GM19043 (cell line): Measurements from ENCODE around the gene SPIN2A.
"Not testable (repeated sequence)": the region's sequence is repeated elsewhere in the genome, so short reads cannot be mapped to it uniquely, and the experiment has no call there.

ENCODE experiments used
- ATAC-seq: cut with Tn5 transposase; IDR thresholded peaks from one replicate; pipeline ENCODE4 v1.9.1; 2021; ENCODE audit warnings: low read depth; ENCODE audit not compliant: unreplicated experiment

SPIN2A gene

DNA sequence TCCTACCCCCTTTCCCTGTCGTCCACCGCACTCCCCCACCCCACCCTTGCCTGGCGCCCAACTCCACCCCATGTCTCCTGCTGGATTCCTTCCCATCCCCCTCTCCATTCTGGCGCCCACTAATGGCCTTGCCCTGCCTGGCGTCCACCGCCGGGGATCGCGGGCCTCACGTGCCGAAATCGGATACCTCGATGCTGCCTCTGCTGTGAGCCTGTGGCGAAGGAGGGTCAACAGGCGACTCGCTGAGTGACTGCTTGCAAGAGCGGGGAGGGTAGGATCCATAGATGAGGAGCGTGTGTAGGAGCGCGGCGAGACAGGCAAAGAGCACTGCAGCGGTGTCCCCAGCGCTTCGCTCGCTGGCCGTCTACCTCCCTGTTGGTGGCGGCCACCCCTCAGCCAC is at the start of gene SPIN2A:
TSS of gene SPIN2A (minus strand) at position 325 of the 400 bp plus-strand sequence. CDS start 800 bp downstream, outside the sequence.
- ATAC-seq = not testable (repeated sequence)

DNA sequence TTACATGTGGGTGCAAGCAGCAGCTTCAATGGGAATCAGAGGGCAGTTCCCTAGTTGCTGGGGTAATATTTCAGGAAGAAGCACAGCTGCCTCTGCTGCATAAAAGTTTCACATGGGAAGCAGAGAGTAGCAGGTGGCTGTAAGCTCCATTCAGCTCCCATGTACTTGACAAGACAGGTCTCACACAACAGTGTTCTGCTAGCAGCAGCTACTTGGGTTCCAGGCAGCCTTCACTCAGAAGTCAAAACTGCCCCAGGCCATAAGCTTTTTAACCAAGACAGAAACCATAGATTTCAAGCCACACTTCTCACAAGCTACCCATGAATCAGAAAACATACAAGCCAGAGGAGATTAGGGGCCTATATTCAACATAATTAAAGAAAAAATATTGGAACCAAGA is 41.4 kb upstream of the SPIN2A start:
- ATAC-seq = no peak

DNA sequence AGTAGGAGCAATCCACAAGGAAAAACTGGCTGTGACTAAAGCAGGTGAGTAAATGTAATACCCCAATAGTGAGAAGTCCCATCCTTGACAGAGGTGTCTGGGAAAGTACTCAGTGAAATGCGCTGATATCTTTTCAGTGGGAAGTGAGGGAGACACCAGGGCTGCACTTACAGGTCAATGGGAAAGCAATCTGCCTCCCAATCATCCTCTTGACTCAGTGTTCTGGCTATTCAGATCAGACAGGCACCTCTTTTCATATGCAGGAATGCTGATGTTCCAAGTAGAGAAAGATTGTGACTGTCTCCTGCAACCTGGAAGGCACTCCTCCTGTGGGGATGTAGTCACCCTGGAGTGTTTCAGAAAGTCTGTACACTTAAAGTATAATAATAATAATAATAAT is 39.9 kb upstream of the SPIN2A start:
- no peak for ATAC-seq

DNA sequence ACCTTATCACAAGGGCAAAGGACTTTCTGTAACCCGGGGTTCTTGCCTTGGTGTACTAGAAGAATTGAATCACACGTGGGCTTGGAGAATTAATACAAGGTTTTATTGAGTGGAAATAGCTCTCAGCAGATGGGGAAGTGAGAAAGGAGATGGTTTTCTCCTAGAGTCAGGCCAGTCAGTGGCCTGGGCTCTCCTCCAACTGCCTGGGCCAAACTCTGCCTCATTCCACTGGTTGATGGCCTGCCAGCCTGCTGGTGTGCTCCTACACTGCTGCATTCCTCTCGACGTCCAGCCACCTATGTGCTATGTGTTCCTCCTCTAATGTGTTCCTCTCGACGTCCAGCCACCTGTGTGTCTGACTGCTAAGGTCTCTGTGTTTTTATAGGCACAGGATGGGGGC is 35.3 kb upstream of the SPIN2A start:
- no peak for ATAC-seq

DNA sequence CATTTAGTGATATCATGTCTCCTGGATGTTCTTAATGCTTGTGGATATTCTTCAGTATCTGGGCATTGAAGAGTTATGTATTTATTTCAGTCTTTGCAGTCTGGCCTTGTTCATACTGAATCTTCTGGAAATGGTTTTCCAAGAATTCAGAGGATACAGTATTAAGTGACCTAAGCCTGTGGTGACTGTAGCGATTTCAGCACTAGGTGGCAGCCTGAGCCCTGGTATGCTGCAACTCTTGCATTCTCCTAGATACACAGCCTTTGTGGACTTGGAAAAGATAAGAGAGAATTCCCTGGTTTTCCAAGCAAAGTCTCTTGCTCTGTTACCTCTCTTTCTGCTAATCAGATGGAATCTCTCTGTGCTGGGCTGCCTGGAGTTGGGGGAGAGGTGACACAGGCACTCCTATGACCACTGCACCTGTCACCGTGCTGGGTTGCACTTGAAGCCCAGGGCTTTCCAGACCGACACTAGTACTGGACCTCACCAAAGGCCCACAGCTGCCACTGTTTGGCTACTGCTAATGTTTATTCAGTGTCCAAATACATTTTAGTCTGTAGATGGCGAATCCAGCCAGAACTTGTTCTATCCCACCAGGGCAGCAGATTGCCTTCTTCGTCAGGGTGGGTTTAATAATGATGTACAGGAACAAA is 19.3 kb upstream of the SPIN2A start:
- no peak for ATAC-seq

DNA sequence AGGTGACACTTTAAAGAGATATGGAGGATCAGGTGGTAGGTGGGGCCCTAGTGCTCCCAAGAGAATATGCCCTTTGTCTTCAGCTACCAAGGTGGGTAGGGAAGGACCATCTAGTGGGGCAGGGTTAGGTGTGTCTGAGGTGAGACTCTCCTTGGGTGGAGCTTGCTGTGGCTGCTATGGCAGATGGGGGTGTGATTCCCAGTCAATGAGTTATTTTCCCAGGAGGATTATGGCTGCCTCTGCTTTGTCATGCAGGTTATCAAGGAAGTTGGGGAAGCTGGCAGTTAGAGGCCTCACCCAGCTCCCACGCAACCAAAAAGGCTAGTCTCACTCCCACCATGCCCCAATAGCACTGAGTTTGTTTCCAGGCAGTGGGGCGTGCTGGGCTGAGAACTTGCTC is 18.0 kb upstream of the SPIN2A start:
- ATAC-seq = no peak

DNA sequence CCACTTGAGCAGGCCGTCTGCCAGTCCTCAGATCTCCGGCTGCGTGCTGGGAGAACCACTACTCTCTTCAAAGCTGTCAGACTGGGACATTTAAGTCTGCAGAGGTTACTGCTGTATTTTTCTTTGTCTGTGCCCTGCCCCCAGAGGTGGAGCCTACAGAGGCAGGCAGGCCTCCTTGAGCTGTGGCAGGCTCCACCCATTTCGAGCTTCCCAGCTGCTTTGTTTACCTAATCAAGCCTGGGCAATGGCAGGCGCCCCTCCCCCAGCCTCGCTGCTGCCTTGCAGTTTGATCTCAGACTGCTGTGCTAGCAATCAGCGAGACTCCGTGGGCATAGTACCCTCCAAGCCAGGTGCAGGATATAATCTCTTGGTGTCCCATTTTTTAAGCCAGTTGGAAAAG is 15.0 kb upstream of the SPIN2A start:
- not testable (repeated sequence) for ATAC-seq

- ATAC-seq = no peak
These were observed 1.5 kb upstream of the SPIN2A start for GRCh38 chrX:57138674-57139073.

GRCh38 chrX:57137501-57137900 is 304 bp upstream of the SPIN2A start:
- no peak for ATAC-seq

- not testable (repeated sequence) for ATAC-seq
These were observed 608 bp downstream of the SPIN2A start for GRCh38 chrX:57136589-57136988.

- ATAC-seq = no peak
These were observed 1.9 kb downstream of the SPIN2A start for GRCh38 chrX:57135287-57135686.

DNA sequence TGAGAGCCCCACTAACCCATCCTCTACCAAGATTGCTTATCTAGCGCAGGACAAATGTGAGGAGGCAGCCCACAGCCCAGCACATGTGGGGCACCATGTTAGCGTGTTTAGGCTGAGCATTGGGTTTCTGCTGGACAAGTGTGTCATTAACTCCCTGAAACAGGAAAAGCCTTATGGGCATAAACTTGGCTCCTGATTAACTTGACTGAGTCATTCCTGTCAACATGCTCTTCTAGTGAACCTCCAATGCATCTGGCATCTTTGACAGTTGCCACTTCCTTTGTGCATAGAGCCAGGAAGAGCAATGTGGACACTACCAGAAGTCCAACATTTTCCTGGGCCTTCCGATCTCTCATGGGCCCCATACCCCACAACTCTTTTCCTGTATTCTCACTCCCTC is 2.5 kb downstream of the SPIN2A start:
- no peak for ATAC-seq

- ATAC-seq = no peak
These were observed 3.5 kb downstream of the SPIN2A start for GRCh38 chrX:57133706-57134105.

GRCh38 chrX:57133284-57133683 is 3.9 kb downstream of the SPIN2A start:
- not testable (repeated sequence) for ATAC-seq

- no peak for ATAC-seq
These were observed 5.2 kb downstream of the SPIN2A start for GRCh38 chrX:57132046-57132445.

GRCh38 chrX:57121816-57122215 is 15.4 kb downstream of the SPIN2A start:
- no peak for ATAC-seq

DNA sequence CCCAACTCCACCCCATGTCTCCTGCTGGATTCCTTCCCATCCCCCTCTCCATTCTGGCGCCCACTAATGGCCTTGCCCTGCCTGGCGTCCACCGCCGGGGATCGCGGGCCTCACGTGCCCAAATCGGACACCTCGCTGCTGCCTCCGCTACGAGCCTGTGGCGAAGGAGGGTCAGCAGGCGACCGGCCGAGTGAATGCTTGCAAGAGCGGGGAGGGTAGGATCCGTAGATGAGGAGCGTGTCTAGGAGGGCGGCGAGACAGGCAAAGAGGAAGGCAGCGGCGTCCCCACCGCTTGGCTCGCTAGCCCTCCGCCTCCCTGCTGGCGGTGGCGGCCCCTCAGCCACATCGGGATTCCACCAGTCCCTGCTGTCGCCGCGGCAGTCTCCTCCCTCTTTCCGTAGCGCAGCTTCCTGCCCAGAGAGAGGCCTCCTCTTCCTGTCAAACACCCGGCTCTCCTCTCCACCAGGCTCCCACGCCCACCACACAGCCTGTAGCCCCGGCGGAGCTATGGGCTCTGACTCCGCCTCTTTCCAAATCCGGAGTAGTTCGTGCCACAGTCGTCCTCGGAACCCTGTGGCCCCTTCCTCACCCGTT is 15.9 kb downstream of the SPIN2A start, which contains the start of gene SPIN2B:
TSS of gene SPIN2B (minus strand) at position 387 of the 594 bp plus-strand sequence.
- ATAC-seq = peak; percentile 100

- not testable (repeated sequence) for ATAC-seq
These were observed 16.5 kb downstream of the SPIN2A start for GRCh38 chrX:57120619-57121161.

DNA sequence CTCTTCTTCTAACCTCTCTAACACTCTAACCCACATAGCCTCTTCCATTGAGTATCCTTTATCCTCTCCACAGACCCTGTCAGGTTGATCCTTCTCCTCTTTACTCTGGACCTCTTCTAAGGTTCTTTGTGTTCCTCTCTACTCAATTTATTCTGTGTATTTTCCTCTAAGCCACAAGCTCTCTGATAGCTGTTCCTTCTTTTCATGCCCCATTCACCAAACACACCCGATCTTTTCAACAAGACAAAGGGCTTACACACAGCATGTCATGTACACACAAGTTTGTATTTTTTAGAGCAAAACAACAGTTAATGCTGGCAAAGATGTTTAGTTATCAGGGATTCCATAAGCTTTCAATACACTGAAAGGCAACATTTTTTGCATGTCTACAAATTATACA is 17.8 kb downstream of the SPIN2A start:
- ATAC-seq = no peak

DNA sequence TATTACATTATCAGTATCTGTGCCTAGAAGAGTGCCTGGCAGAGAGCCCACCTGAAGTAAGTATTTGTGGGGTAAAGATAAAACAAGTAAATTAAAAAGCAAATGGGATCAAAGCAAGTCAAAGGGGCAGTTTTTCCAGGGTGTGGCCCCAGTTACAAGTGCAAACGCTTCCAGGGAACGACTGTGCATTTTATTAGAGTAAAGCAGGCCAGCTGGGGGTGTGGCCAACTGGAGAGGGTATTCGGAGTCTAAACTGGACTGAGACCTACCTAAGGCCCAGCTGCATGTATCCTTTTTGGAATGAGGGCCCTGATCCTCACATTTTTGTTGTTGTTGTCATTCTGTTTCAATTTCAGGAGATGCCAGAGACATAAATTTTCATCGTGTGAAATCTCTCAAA is 19.6 kb downstream of the SPIN2A start:
- not testable (repeated sequence) for ATAC-seq

GRCh38 chrX:57104921-57105398 is 32.2 kb downstream of the SPIN2A start:
- no peak for ATAC-seq

GRCh38 chrX:57104406-57104805 is 32.8 kb downstream of the SPIN2A start:
- ATAC-seq = no peak
